Gastroesophageal sphincter (tissue), 3 donors: Measurements from ENCODE around the gene RGS12.

Experiments used
- EP300 ChIP-seq: sonication (generic); formaldehyde crosslinking; IDR thresholded peaks from one replicate; pipeline ENCODE4 v1.6.1; 2017; ENCODE audit warnings: antibody characterized with exemption, mild to moderate bottlenecking
- POLR2A ChIP-seq, 2 donors: fragments of 450-650 bp; IDR thresholded peaks; one replicate each; pipeline ENCODE4 v1.6.1; 2017; ENCODE audit warnings: antibody characterized with exemption in 2 of 2, mild to moderate bottlenecking in 2 of 2, moderate library complexity in 1 of 2
- POLR2AphosphoS5 ChIP-seq: sonication (generic); formaldehyde crosslinking; IDR thresholded peaks from one replicate; pipeline ENCODE4 v1.6.1; 2017; ENCODE audit warnings: antibody characterized with exemption
- TF ChIP-seq, protein P1 (sequence below), 4 experiments: fragments of 200-600 bp in 2 of 4; fragments of 450-650 bp in 2 of 4; sonication (generic) in 1 of 4; IDR thresholded peaks; one replicate each; pipeline ENCODE4 v1.5.1; 2017 to 2019; ENCODE audit warnings: antibody characterized with exemption in 4 of 4, mild to moderate bottlenecking in 2 of 4, moderate library complexity in 2 of 4

- TF ChIP-seq, protein P1, sequence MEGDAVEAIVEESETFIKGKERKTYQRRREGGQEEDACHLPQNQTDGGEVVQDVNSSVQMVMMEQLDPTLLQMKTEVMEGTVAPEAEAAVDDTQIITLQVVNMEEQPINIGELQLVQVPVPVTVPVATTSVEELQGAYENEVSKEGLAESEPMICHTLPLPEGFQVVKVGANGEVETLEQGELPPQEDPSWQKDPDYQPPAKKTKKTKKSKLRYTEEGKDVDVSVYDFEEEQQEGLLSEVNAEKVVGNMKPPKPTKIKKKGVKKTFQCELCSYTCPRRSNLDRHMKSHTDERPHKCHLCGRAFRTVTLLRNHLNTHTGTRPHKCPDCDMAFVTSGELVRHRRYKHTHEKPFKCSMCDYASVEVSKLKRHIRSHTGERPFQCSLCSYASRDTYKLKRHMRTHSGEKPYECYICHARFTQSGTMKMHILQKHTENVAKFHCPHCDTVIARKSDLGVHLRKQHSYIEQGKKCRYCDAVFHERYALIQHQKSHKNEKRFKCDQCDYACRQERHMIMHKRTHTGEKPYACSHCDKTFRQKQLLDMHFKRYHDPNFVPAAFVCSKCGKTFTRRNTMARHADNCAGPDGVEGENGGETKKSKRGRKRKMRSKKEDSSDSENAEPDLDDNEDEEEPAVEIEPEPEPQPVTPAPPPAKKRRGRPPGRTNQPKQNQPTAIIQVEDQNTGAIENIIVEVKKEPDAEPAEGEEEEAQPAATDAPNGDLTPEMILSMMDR (IDR thresholded peaks at IDR 0.05) = no peak
- TF ChIP-seq POLR2AphosphoS5 (no peak), EP300 (no peak), POLR2A (IDR thresholded peaks at IDR 0.05) (no peak)
Observed at GRCh38 chr4:3299976-3300671, 7.3 kb downstream of the RGS12 start.
